Brain microvascular endothelial cell (primary cell): ENCODE measurements around the gene SCUBE3.

Source experiments
- DNase-seq: peaks from one replicate; pipeline ENCODE4 v3.0.0-alpha.2; 2020
- H3K27ac ChIP-seq: fragments of 250-450 bp; sonication (Bioruptor Pico); 2 replicates; pipeline ENCODE4 v1.5.1; 2020; ENCODE audit warnings: mild to moderate bottlenecking, moderate library complexity
- H3K27me3 ChIP-seq: fragments of 250-450 bp; sonication (Bioruptor Pico); replicated peaks from 2 replicates; pipeline ENCODE4 v1.5.1; 2020; ENCODE audit warnings: mild to moderate bottlenecking
- H3K36me3 ChIP-seq: fragments of 250-450 bp; sonication (Bioruptor Pico); replicated peaks from 2 replicates; pipeline ENCODE4 v1.5.1; 2020; ENCODE audit warnings: mild to moderate bottlenecking
- H3K4me3 ChIP-seq: 2 replicates; pipeline ENCODE4 v1.5.1; 2011; ENCODE audit warnings: low read depth, mild to moderate bottlenecking, control low read depth, low read length, moderate library complexity
- in situ Hi-C: cut with HindIII; loops from 2 replicates; pipeline ENCODE4 v1.10.0; 2017; ENCODE audit warnings: low sequenced_read_pairs, low pct_ligation_motif_present
- TF ChIP-seq, protein P1 (sequence below): IDR thresholded peaks from 2 replicates; pipeline ENCODE4 v1.5.1; 2011; ENCODE audit warnings: low read depth, mild to moderate bottlenecking, moderate library complexity, low read length, control low read depth, inconsistent platforms; ENCODE audit errors: missing control alignments

The SCUBE3 gene

DNA sequence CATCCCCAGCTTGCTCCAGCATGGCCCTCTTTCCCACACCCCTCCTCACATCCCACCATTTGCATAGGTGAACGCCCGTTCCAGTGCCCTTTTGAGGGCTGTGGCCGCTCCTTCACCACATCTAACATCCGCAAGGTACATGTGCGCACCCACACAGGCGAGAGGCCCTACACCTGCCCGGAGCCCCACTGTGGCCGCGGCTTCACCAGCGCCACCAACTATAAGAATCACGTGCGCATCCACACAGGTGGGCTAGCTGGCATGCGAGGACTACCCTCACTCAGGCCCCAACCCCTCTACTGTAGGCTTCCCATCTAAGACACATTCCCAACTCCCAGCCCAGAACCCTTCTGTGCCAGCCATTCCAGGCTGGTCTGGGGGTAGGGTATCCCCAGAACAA, 77.7 kb downstream of the SCUBE3 start:
- Histone ChIP-seq H3K36me3 (peaks cover 17% of the 10 kb centered on the region), H3K27me3 (no peaks in the 10 kb centered on the region), H3K27ac (no peak overlapping the region), H3K4me3 (no peak overlapping the region)
- no peak for DNase-seq
- in situ Hi-C loops: no loop called here
- TF ChIP-seq, protein P1, sequence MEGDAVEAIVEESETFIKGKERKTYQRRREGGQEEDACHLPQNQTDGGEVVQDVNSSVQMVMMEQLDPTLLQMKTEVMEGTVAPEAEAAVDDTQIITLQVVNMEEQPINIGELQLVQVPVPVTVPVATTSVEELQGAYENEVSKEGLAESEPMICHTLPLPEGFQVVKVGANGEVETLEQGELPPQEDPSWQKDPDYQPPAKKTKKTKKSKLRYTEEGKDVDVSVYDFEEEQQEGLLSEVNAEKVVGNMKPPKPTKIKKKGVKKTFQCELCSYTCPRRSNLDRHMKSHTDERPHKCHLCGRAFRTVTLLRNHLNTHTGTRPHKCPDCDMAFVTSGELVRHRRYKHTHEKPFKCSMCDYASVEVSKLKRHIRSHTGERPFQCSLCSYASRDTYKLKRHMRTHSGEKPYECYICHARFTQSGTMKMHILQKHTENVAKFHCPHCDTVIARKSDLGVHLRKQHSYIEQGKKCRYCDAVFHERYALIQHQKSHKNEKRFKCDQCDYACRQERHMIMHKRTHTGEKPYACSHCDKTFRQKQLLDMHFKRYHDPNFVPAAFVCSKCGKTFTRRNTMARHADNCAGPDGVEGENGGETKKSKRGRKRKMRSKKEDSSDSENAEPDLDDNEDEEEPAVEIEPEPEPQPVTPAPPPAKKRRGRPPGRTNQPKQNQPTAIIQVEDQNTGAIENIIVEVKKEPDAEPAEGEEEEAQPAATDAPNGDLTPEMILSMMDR: no peak

DNA sequence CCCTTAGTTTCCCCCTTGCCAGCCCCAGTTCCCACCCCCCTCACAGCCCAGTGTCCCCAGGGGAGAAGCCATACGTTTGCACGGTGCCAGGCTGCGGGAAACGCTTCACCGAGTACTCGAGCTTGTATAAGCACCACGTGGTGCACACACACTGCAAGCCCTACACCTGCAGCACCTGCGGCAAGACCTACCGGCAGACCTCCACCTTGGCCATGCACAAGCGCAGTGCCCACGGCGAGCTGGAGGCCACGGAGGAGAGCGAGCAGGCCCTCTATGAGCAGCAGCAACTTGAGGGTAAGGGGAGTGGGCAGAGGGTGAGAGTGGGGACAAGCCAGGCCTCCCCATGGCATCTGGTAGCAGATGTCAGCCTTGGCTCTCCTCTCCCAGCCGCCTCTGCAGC, 78.7 kb downstream of the SCUBE3 start:
- no peak overlapping the region for H3K4me3 ChIP-seq
- DNase-seq: no peak
- H3K36me3 ChIP-seq: peaks cover 16% of the 10 kb centered on the region
- H3K27me3 ChIP-seq: no peaks in the 10 kb centered on the region
- H3K27ac ChIP-seq: no peak overlapping the region
- TF ChIP-seq, protein P1: no peak
- in situ Hi-C loops: no loop called here

DNA sequence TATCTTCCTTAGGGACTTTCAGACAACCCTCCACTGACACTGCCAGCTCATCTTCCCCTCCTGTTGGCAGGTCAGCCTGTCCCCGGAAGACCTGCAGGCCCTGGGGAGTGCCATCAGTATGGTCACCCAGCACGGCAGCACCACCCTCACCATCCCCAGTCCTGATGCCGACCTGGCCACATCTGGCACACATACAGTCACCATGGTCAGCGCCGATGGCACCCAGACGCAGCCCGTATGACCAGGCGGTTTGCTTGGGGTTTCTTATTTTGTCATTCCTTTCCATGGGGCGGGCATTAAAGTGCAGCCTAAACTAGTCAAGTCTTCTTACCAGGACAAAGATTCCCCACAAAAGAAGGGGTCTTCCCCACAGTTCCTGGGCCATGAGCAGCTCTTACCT, 79.9 kb downstream of the SCUBE3 start:
- peaks cover 9% of the 10 kb centered on the region for H3K36me3 ChIP-seq
- DNase-seq: no peak
- H3K4me3 ChIP-seq: no peak overlapping the region
- in situ Hi-C loops: no loop called here
- no peaks in the 10 kb centered on the region for H3K27me3 ChIP-seq
- no peak overlapping the region for H3K27ac ChIP-seq
- TF ChIP-seq, protein P1: no peak

DNA sequence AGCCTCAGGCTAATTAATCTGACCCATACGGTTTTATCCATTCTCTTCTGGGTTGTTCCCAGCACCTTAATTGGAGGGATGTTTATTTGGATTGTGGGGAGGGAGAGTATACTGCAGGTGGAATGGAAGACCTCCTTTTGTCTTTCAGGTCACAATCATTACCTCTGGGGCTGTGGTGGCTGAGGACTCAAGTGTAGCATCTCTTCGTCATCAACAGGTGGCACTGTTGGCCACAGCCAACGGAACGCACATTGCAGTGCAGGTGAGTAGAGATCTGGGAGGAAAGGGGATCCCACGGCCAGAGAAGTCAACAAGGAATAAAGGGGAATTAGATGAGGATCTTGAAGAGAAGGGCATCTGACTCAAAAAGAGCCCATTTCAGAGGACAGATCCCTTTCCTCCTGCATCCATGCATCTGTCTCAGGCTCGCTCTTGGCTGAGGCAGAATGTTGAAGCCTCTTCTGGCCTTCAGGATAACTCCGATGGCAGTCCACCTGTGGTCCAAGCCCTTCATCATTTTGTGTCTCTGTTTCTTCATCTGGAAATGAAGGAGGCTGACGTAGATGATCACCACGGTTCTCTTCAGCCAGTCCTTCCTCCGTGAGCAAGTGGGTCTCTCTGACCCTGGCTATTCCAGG, 80.7 kb downstream of the SCUBE3 start:
- TF ChIP-seq, protein P1: peak; percentile 86
- H3K27ac ChIP-seq: no peak overlapping the region
- DNase-seq: no peak
- in situ Hi-C loops: no loop called here
- H3K36me3 ChIP-seq: peaks cover 6% of the 10 kb centered on the region
- H3K4me3 ChIP-seq: no peak overlapping the region
- no peaks in the 10 kb centered on the region for H3K27me3 ChIP-seq

DNA sequence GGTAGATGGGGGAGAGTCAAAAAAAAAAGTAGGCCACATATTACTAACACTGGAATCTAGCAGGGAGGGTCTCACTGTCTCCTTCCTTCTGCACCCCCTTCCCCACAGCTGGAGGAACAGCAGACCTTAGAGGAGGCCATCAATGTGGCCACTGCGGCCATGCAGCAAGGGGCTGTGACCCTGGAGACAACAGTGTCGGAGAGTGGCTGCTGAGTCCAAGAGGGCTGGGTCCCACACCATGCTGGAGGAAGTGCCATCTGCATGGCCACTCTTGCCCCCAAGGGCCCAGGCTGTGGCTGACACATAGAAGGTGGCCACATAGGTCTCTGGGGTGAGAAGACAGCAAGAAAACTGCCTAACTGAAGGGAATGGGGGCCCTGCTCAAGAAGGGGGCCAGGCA, 81.3 kb downstream of the SCUBE3 start:
- TF ChIP-seq, protein P1: no peak
- in situ Hi-C loops: no loop called here
- Histone ChIP-seq H3K27ac (no peak overlapping the region), H3K36me3 (peaks cover 6% of the 10 kb centered on the region), H3K4me3 (no peak overlapping the region), H3K27me3 (no peaks in the 10 kb centered on the region)
- DNase-seq: no peak
